Gastroesophageal sphincter (tissue), 4 donors: ENCODE measurements around the gene FHIT. TPM values are rescaled to one million over a fixed set of nuclear protein-coding genes. Genes with fewer than 3 reads are reported as not detected.

Experiments used
- ATAC-seq: fragments of 150-250 bp; one replicate; pipeline ENCODE4 v1.9.1; 2016; ENCODE audit warnings: mild to moderate bottlenecking, moderate library complexity
- H3K27ac ChIP-seq, 4 donors: fragments of 200-600 bp; sonication (generic) in 3 of 4; 1 replicate in 3 of 4; 2 replicates in 1 of 4; pipeline ENCODE4 v1.5.1; 2016 to 2019
- H3K27me3 ChIP-seq: fragments of 200-600 bp; sonication (generic); one replicate; pipeline ENCODE4 v1.5.1; 2019
- H3K36me3 ChIP-seq, 2 donors: fragments of 200-600 bp; sonication (generic); one replicate each; pipeline ENCODE4 v1.5.1; 2019; ENCODE audit warnings: control low read depth in 1 of 2
- H3K4me1 ChIP-seq, 3 donors: fragments of 200-600 bp; sonication (generic); 1 replicate in 2 of 3; 2 replicates in 1 of 3; pipeline ENCODE4 v1.5.1; 2016 to 2019; ENCODE audit warnings: control low read depth in 2 of 3
- H3K4me3 ChIP-seq, 2 donors: fragments of 200-600 bp; sonication (generic); one replicate each; pipeline ENCODE4 v1.5.1; 2019; ENCODE audit warnings: mild to moderate bottlenecking in 1 of 2, moderate library complexity in 1 of 2
- H3K9me3 ChIP-seq, 3 donors: fragments of 200-600 bp; sonication (generic); one replicate each; pipeline ENCODE4 v1.5.1; 2017 to 2019; ENCODE audit warnings: control low read depth in 2 of 3
- EP300 ChIP-seq: sonication (generic); formaldehyde crosslinking; IDR thresholded peaks from one replicate; pipeline ENCODE4 v1.6.1; 2017; ENCODE audit warnings: antibody characterized with exemption, mild to moderate bottlenecking
- POLR2A ChIP-seq, 2 donors: fragments of 450-650 bp; IDR thresholded peaks; one replicate each; pipeline ENCODE4 v1.6.1; 2017; ENCODE audit warnings: antibody characterized with exemption in 2 of 2, mild to moderate bottlenecking in 2 of 2, moderate library complexity in 1 of 2
- POLR2AphosphoS5 ChIP-seq: sonication (generic); formaldehyde crosslinking; IDR thresholded peaks from one replicate; pipeline ENCODE4 v1.6.1; 2017; ENCODE audit warnings: antibody characterized with exemption
- WGBS, 2 donors: methylation state at CpG; one replicate each; pipeline ENCODE4 v1.1.5; 2018; ENCODE audit warnings: low coverage in 1 of 2; 5-methylcytosine and 5-hydroxymethylcytosine counted together
- total RNA-seq, 4 donors: library from RNA; depleted of rRNA; stranded (reverse); fragments of >200 nt; gene quantifications; one replicate each; pipeline ENCODE4 v1.1.0, GENCODE V29; 2016
- TF ChIP-seq, protein P1 (sequence below), 4 experiments: fragments of 200-600 bp in 2 of 4; fragments of 450-650 bp in 2 of 4; sonication (generic) in 1 of 4; IDR thresholded peaks; one replicate each; pipeline ENCODE4 v1.5.1; 2017 to 2019; ENCODE audit warnings: antibody characterized with exemption in 4 of 4, mild to moderate bottlenecking in 2 of 4, moderate library complexity in 2 of 4

FHIT gene
- total RNA-seq, 4 donors from 2014 or later = 1.4 to 7.3 (median 3.9) TPM

DNA sequence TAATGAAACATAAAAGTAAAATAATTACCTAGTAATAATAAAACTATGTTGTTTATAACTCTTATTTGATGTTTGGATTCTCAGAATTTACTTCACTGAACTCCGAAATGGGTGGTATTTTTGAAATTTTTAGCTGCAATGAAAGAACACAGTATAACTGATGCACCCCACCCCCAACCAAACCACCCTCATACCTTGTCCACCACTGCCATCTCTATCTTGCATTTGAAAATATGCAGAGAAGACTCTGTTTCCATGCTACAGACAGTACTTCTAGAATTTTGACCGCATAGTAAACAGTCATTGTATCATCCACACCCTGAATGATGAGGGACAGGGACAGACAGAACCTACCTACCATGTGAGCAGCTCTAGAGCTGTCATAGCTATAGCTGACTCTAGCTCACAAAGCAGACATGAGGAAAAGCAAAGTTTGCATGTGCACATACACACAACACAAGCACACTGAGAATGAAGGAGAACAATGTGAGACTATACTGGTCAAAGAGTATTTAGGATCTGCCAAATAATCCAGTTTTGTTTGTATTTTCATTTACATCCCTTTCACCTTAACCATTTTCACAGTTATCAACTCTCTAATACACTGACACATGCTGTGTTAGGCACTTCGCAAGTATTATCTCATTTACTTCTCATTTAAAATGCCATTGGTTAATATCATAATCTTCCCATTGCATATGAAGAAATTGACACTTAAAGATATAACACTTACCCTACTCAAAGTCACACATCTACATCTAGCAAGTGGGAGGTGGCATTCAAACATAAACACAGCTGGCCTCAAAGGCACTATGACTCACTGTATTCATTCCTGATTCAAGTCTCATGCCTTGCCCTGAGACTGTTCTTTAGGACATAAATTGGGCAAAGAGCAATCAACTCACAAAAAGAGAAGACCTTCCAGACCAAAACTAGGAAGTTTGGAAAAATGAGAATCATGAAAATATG lies 1186.8 kb downstream of the FHIT start:
- WGBS, 2 donors = 82 to 97% methylated on average over 3 of the region's 3 CpGs
- H3K27ac ChIP-seq = no peak overlapping the region
- no peak for ATAC-seq

DNA sequence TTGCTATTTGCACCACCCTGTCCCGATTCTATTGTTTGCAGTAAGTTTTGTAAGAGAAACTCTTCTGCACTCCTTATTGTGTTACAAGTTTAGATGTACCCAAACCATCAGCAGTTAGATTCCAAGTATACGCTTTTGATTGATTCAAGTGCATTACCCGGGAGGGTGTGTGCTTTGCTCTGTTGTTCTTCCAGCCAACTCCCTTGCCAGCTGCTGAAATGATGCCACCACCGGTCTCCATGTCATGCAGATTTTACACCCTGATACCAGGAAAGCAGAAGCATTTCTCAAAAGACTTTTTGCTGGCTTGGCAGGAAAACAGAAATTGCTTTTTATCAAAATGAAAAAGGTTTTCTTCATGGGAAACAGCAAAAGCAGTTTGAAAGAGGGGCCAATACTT lies 1194.8 kb downstream of the FHIT start:
- H3K36me3 ChIP-seq = no peaks in the 10 kb centered on the region
- no peaks in the 10 kb centered on the region for H3K9me3 ChIP-seq
- no peak overlapping the region for H3K4me3 ChIP-seq
- no peaks in the 10 kb centered on the region for H3K27me3 ChIP-seq
- TF ChIP-seq POLR2AphosphoS5 = no peak
- no peak for TF ChIP-seq POLR2A (IDR thresholded peaks at IDR 0.05)
- TF ChIP-seq, protein P1, sequence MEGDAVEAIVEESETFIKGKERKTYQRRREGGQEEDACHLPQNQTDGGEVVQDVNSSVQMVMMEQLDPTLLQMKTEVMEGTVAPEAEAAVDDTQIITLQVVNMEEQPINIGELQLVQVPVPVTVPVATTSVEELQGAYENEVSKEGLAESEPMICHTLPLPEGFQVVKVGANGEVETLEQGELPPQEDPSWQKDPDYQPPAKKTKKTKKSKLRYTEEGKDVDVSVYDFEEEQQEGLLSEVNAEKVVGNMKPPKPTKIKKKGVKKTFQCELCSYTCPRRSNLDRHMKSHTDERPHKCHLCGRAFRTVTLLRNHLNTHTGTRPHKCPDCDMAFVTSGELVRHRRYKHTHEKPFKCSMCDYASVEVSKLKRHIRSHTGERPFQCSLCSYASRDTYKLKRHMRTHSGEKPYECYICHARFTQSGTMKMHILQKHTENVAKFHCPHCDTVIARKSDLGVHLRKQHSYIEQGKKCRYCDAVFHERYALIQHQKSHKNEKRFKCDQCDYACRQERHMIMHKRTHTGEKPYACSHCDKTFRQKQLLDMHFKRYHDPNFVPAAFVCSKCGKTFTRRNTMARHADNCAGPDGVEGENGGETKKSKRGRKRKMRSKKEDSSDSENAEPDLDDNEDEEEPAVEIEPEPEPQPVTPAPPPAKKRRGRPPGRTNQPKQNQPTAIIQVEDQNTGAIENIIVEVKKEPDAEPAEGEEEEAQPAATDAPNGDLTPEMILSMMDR (IDR thresholded peaks at IDR 0.05) = no peak
- no peak for TF ChIP-seq EP300
- ATAC-seq = no peak
- no peaks in the 10 kb centered on the region for H3K4me1 ChIP-seq
- H3K27ac ChIP-seq = no peak overlapping the region
- 39 to 52% methylated on average over 3 to 4 of the region's 4 CpGs for WGBS, 2 donors

More for the DNA sequence above, 1186.8 kb downstream of the FHIT start:
- Histone ChIP-seq H3K4me3 (no peak overlapping the region), H3K36me3 (no peaks in the 10 kb centered on the region), H3K9me3 (no peaks in the 10 kb centered on the region), H3K27me3 (no peaks in the 10 kb centered on the region), H3K4me1 (no peaks in the 10 kb centered on the region)
- TF ChIP-seq POLR2A (IDR thresholded peaks at IDR 0.05) (no peak), EP300 (no peak), POLR2AphosphoS5 (peak; percentile 64)
- TF ChIP-seq, protein P1 (IDR thresholded peaks at IDR 0.05) = no peak

DNA sequence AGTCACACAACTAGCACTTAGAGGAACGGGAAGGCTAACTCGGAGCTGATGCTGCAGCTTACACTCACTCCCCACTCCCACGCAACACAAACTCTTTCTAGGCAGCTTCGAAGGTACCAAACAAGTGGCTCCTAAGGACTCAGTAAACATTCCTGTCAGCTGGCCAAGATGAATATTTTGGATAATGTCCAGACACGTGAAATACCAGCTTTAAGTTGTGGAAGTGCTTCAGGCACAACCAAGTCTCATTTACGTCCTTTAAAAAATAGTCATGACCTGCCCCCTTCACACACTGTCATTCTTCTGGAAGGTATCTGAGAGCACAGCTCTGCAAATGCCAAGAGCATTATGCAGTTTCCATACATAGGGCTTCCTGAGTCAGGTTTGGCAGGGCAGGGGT lies 1195.5 kb downstream of the FHIT start:
- Histone ChIP-seq H3K36me3 (no peaks in the 10 kb centered on the region), H3K27ac (no peak overlapping the region), H3K4me3 (no peak overlapping the region), H3K4me1 (no peaks in the 10 kb centered on the region), H3K9me3 (no peaks in the 10 kb centered on the region), H3K27me3 (no peaks in the 10 kb centered on the region)
- 58 to 66% methylated on average over 4 to 5 of the region's 6 CpGs for WGBS, 2 donors
- TF ChIP-seq, protein P1 (IDR thresholded peaks at IDR 0.05) = no peak
- TF ChIP-seq POLR2AphosphoS5 (no peak), EP300 (no peak), POLR2A (IDR thresholded peaks at IDR 0.05) (no peak)
- no peak for ATAC-seq

DNA sequence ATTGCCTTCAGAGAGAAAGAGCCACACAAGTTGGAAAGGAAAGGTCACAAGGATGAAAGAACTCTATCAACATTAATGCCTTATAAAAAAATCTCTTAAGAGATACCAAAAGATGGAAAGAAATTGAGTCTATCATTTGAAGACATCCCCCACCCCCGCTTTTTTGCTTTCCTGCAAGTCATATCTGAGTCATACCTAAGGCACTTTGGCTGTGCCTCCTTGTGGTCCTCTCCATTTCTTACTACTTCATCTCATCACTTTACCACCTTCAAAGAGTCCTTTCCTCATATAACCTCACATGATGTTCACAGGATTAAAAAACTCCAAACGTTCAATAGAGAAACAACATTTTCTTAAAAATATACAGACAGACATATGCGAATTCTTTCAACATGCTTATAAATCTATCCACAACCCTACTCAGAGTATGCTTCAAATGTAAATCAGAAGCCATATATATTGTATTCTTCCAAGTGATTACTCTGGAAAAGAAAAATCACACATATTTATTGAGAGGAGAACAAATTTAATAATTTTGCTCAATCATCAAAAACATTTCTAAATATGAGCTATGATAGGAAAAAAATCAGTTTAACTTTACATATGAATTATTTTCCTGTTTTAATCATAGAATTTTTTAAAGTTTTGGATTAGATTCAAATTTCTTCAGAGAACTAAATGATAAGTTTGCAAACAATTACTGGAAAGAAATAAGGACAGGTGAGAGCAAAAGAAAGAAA lies 1197.6 kb downstream of the FHIT start:
- no peak for ATAC-seq
- Histone ChIP-seq H3K9me3 (no peaks in the 10 kb centered on the region), H3K4me3 (no peak overlapping the region), H3K27me3 (no peaks in the 10 kb centered on the region), H3K27ac (no peak overlapping the region), H3K36me3 (no peaks in the 10 kb centered on the region), H3K4me1 (no peaks in the 10 kb centered on the region)
- WGBS, 2 donors = 72 to 73% methylated on average over 2 to 3 of the region's 3 CpGs
- TF ChIP-seq POLR2A (IDR thresholded peaks at IDR 0.05) (no peak), POLR2AphosphoS5 (no peak), EP300 (no peak)
- TF ChIP-seq, protein P1 (IDR thresholded peaks at IDR 0.05) = no peak
